Measurements from ENCODE around the gene OLFM1. TPM values are rescaled to one million over a fixed set of nuclear protein-coding genes. Genes with fewer than 3 reads are reported as not detected.

OLFM1 gene
- total RNA-seq, 1 donor from 2014 or later: 0.83 TPM

DNA sequence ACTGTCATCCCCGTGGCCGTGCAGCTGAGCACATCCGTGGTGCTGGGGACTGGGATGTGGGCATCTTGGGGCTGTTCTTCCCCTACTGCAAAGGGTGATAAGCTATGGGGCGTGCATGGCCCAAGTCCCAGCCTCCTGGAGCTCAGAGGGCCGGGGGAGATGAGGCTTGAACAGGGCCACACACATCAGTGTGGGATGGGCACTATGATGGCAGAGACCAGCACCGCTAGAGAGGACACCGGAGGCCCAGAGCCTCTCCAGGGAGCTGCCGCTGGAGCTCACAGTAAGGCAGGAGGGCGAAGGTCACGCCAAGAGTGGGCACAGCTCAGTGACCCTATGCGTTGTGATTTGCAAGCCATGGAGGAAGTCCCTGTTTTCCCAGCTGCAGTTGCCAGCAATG is 63.5 kb downstream of the OLFM1 start:
- Mint-ChIP-seq H3K4me3 (ENCODE audit: unreplicated experiment) (no peak overlapping the region), H3K36me3 (ENCODE audit: unreplicated experiment) (no peaks in the 10 kb centered on the region), H3K4me1 (ENCODE audit: unreplicated experiment) (no peaks in the 10 kb centered on the region), H3K27ac (ENCODE audit: unreplicated experiment) (no peak overlapping the region), H3K27me3 (ENCODE audit: unreplicated experiment) (no peaks in the 10 kb centered on the region), H3K9me3 (ENCODE audit: unreplicated experiment) (peaks cover 11% of the 10 kb centered on the region)
- TF ChIP-seq, protein P1, sequence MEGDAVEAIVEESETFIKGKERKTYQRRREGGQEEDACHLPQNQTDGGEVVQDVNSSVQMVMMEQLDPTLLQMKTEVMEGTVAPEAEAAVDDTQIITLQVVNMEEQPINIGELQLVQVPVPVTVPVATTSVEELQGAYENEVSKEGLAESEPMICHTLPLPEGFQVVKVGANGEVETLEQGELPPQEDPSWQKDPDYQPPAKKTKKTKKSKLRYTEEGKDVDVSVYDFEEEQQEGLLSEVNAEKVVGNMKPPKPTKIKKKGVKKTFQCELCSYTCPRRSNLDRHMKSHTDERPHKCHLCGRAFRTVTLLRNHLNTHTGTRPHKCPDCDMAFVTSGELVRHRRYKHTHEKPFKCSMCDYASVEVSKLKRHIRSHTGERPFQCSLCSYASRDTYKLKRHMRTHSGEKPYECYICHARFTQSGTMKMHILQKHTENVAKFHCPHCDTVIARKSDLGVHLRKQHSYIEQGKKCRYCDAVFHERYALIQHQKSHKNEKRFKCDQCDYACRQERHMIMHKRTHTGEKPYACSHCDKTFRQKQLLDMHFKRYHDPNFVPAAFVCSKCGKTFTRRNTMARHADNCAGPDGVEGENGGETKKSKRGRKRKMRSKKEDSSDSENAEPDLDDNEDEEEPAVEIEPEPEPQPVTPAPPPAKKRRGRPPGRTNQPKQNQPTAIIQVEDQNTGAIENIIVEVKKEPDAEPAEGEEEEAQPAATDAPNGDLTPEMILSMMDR (IDR thresholded peaks at IDR 0.05): no peak
- no peak for DNase-seq (ENCODE audit: extremely low spot score, unreplicated experiment)

DNA sequence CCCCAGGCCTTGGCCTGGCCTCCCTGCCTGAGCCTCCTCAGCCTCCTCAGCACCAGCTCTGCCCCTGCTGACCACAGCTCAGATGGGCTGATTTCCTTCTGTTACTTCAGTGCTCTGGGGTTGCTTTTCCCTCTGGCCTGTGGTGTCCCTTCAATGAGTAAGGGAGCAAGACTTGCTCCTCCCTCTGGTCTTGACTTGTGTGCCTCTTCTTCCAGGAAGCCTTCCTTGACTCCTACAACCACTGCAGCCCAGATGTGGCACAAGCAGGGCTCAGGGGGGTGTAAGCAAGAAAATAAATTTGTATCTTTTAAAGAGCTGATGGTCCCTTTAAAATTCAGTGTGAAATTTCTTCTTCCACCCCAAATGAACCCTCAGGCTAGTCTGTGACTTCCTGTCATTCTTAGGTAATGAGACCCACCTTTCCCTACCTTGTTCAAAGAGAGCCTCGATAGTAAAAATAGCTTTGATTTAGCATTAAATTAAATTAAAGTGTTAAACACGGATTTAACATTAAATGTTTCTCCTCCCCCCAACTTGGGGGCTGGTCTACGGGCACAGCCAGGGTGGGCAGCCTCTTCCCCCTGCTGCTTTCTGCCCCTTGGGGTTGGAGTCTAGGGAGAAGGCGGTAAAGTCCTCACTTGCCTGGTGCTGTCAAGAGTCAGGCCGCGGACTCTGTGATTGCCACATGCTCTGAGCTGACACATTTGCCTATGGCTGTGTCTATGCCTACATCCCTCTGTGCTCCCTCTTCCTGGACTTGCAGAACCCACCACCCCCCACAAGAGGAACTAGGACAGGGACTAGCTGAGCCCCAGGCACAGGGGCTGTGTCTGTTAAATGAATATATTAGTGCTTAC is 64.5 kb downstream of the OLFM1 start:
- no peak overlapping the region for H3K4me3 Mint-ChIP-seq (ENCODE audit: unreplicated experiment)
- H3K4me1 Mint-ChIP-seq (ENCODE audit: unreplicated experiment): no peaks in the 10 kb centered on the region
- TF ChIP-seq, protein P1 (IDR thresholded peaks at IDR 0.05): no peak
- no peaks in the 10 kb centered on the region for H3K27me3 Mint-ChIP-seq (ENCODE audit: unreplicated experiment)
- no peak for DNase-seq (ENCODE audit: extremely low spot score, unreplicated experiment)
- peaks cover 11% of the 10 kb centered on the region for H3K9me3 Mint-ChIP-seq (ENCODE audit: unreplicated experiment)
- no peaks in the 10 kb centered on the region for H3K36me3 Mint-ChIP-seq (ENCODE audit: unreplicated experiment)
- H3K27ac Mint-ChIP-seq (ENCODE audit: unreplicated experiment): no peak overlapping the region

DNA sequence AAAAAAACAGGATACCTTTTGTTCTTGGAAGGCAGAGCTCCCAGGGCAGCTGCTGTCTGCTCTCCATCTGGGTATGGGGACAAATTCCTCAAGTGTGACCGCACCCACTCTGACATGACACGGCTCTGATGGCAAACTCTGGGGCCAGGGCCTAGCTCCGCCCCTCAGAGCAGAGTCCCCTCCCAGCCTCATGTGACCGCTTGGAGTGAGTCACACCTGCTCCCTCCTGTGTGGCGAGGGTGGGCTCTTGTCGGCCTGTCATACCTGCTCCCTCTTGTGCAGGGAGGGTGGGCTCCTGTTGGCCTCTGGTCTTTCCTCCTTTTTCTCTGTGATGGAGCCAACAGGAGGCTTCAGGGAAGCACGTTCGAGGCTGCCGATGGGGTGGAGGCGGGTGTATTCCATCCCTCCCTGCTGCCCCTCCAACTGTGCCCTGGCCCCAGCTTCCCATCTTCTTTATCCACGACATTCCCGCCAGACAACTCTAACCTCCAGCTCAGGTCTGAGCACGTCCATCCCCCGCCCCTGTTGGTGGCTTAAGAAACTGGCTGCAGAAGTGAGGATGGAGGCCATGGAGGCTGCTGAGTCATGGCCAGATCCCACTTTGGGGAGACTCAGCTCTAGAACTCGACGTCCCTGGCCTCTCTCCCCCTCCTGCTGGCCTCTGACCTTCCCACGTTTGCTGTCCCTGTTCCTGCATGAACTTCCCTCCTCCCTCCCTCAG is 65.3 kb downstream of the OLFM1 start:
- Mint-ChIP-seq H3K27ac (ENCODE audit: unreplicated experiment) (no peak overlapping the region), H3K27me3 (ENCODE audit: unreplicated experiment) (no peaks in the 10 kb centered on the region)

DNA sequence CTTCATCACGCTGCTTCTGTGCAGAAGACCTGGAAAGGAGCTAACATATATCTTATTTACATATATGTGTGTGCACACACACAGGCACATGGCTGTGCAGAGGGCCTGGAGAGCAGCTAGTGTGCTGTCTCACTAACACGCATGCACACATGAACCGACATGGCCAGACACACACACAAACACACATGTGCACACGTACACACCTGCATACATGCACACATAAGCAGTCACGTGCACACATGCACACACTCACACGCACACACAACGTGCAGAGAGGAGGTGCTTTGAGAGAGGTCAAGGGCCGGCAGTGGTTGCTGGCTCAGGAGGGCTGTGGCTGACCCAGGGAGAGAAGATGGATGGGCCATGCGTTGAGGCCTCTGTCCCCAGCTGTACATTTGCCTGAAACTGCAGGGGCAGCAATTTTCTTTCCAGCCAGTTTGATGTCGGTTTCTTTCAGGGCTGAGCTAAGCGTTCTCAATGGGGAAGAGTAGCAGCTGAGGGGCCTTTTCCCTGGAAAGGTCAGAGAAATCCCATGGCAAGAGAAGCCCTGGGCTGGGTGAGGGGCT is 66.7 kb downstream of the OLFM1 start:
- Mint-ChIP-seq H3K27ac (ENCODE audit: unreplicated experiment) (no peak overlapping the region), H3K27me3 (ENCODE audit: unreplicated experiment) (no peaks in the 10 kb centered on the region), H3K9me3 (ENCODE audit: unreplicated experiment) (peaks cover 11% of the 10 kb centered on the region), H3K36me3 (ENCODE audit: unreplicated experiment) (no peaks in the 10 kb centered on the region), H3K4me3 (ENCODE audit: unreplicated experiment) (no peak overlapping the region), H3K4me1 (ENCODE audit: unreplicated experiment) (no peaks in the 10 kb centered on the region)
- TF ChIP-seq, protein P1 (IDR thresholded peaks at IDR 0.05): no peak
- DNase-seq (ENCODE audit: extremely low spot score, unreplicated experiment): no peak

More for the DNA sequence above, 65.3 kb downstream of the OLFM1 start:
- Mint-ChIP-seq H3K4me1 (ENCODE audit: unreplicated experiment) (no peaks in the 10 kb centered on the region), H3K4me3 (ENCODE audit: unreplicated experiment) (no peak overlapping the region), H3K36me3 (ENCODE audit: unreplicated experiment) (no peaks in the 10 kb centered on the region), H3K9me3 (ENCODE audit: unreplicated experiment) (peaks cover 11% of the 10 kb centered on the region)
- DNase-seq (ENCODE audit: extremely low spot score, unreplicated experiment): no peak
- TF ChIP-seq, protein P1 (IDR thresholded peaks at IDR 0.05): no peak

DNA sequence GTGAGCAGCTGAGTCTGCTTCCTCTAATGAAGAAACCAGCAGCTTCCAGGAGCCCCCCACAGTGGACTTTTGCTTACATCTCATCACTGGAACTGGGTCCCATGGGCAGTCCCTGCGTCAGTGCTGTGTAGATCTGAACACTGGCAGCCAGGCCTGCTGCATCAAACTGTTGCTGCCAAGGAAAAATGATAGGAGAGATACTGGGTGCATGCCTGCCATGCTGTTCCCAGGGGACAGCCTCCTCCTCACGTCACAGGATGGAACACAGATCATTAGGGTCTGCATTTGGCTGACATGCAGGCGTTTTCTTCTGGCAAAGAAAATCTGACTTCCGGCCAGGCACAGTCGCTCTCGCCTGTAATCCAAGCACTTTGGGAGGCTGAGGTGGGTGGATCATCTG is 67.9 kb downstream of the OLFM1 start:
- H3K36me3 Mint-ChIP-seq (ENCODE audit: unreplicated experiment): no peaks in the 10 kb centered on the region
- no peak overlapping the region for H3K27ac Mint-ChIP-seq (ENCODE audit: unreplicated experiment)
- no peaks in the 10 kb centered on the region for H3K4me1 Mint-ChIP-seq (ENCODE audit: unreplicated experiment)
- H3K27me3 Mint-ChIP-seq (ENCODE audit: unreplicated experiment): no peaks in the 10 kb centered on the region
- DNase-seq (ENCODE audit: extremely low spot score, unreplicated experiment): no peak
- H3K9me3 Mint-ChIP-seq (ENCODE audit: unreplicated experiment): peaks cover 4% of the 10 kb centered on the region
- no peak overlapping the region for H3K4me3 Mint-ChIP-seq (ENCODE audit: unreplicated experiment)
- TF ChIP-seq, protein P1 (IDR thresholded peaks at IDR 0.05): no peak
